Measurements from ENCODE around the gene TMEM179. TPM values are rescaled to one million over a fixed set of nuclear protein-coding genes. Genes with fewer than 3 reads are reported as not detected.

Gene TMEM179
- total RNA-seq, 3 donors from 2014 or later = 0.64 to 8.4 (median 0.82) TPM

- DNase-seq (no peak), ATAC-seq (no peak)
- intact Hi-C loops (cut with DNase I, micrococcal nuclease) = loop anchor here in 1 of 2 donors (10.0 kb wide), 1 partner anchor 509 kb away; the partner anchor contains the start of gene KIF26A
- Histone ChIP-seq H3K4me3 (no peak overlapping the region), H3K9me3 (no peaks in the 10 kb centered on the region), H3K4me1 (ENCODE audit: low read depth) (no peaks in the 10 kb centered on the region), H3K36me3 (ENCODE audit: low read depth) (no peaks in the 10 kb centered on the region)
- TF ChIP-seq CTCF (IDR thresholded peaks at IDR 0.05) = no peak
Measured at GRCh38 chr14:104644091-104644635, 39.6 kb upstream of the TMEM179 start.

DNA sequence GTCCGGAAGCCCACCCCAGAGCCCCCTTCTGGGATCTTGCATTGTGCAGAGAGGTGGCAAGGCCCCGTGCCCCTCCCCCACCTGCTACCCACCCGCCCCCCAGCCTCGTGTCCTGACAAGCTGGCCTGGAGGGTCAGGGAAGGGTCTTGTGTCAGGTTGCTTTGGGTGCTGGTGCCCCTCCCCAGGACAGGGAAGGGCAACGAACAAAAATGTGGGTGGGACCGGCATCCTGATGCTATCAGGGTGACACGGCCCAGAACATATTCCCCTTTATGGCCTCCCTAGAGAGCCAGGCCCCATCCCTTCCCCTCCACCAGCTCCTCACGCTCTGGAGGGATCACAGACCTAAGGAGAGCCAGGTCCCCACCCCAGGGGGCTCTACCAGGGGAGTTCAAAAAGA is 38.7 kb upstream of the TMEM179 start:
- H3K36me3 ChIP-seq (ENCODE audit: low read depth) = no peaks in the 10 kb centered on the region
- no peaks in the 10 kb centered on the region for H3K4me1 ChIP-seq (ENCODE audit: low read depth)
- no peak overlapping the region for H3K4me3 ChIP-seq
- DNase-seq = no peak
- no peaks in the 10 kb centered on the region for H3K9me3 ChIP-seq
- intact Hi-C loops (cut with DNase I, micrococcal nuclease) = loop anchor here in 1 of 2 donors (10.0 kb wide), 1 partner anchor 509 kb away; the partner anchor contains the start of gene KIF26A
- no peak for TF ChIP-seq CTCF (IDR thresholded peaks at IDR 0.05)
- ATAC-seq = no peak

GRCh38 chr14:104642540-104642868 is 37.9 kb upstream of the TMEM179 start:
- Histone ChIP-seq H3K9me3 (no peaks in the 10 kb centered on the region), H3K4me3 (no peak overlapping the region), H3K4me1 (ENCODE audit: low read depth) (no peaks in the 10 kb centered on the region), H3K36me3 (ENCODE audit: low read depth) (no peaks in the 10 kb centered on the region)
- no peak for ATAC-seq
- no peak for TF ChIP-seq CTCF (IDR thresholded peaks at IDR 0.05)
- DNase-seq = no peak
- intact Hi-C loops (cut with DNase I, micrococcal nuclease) = loop anchor here in 1 of 2 donors (10.0 kb wide), 1 partner anchor 508 kb away; the partner anchor contains the start of gene KIF26A

GRCh38 chr14:104641753-104642539 is 37.4 kb upstream of the TMEM179 start:
- no peak for TF ChIP-seq CTCF (IDR thresholded peaks at IDR 0.05)
- H3K9me3 ChIP-seq = no peaks in the 10 kb centered on the region
- ATAC-seq (no peak), DNase-seq (no peak)
- no peak overlapping the region for H3K4me3 ChIP-seq
- H3K4me1 ChIP-seq (ENCODE audit: low read depth) = no peaks in the 10 kb centered on the region
- intact Hi-C loops (cut with DNase I, micrococcal nuclease) = loop anchor here in 1 of 2 donors (10.0 kb wide), 1 partner anchor 507 kb away; the partner anchor contains the start of gene KIF26A
- no peaks in the 10 kb centered on the region for H3K36me3 ChIP-seq (ENCODE audit: low read depth)

DNA sequence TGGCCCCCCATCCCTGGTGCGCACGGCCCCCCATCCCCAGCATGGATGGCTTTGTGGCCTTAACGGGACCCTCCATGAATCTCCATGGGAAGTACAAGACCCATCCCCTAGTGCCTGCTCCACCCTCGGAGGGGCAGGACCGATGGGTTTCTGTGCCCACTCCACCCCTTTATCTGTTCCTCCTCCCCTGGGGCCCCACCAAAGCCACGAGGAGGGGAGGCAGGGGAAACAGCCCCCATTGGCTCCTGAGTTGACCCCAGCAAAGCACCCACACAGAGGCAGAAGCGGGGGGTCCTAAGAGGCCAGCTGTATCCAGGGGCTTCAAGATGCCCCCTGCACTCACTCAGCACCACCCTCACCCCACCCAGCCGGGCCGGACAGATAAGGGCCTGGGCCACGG is 36.1 kb upstream of the TMEM179 start:
- Histone ChIP-seq H3K4me1 (ENCODE audit: low read depth) (no peaks in the 10 kb centered on the region), H3K36me3 (ENCODE audit: low read depth) (no peaks in the 10 kb centered on the region), H3K9me3 (no peaks in the 10 kb centered on the region), H3K4me3 (no peak overlapping the region)
- ATAC-seq = no peak
- no peak for TF ChIP-seq CTCF (IDR thresholded peaks at IDR 0.05)
- intact Hi-C loops (cut with DNase I, micrococcal nuclease) = loop anchor here in 1 of 2 donors (10.0 kb wide), 1 partner anchor 506 kb away; the partner anchor contains the start of gene KIF26A
- DNase-seq = no peak

Measured in mucosa of descending colon (tissue), 3 donors.